HepG2 (cell line): ENCODE results near the gene ALOX5AP. TPM values are rescaled to one million over a fixed set of nuclear protein-coding genes. Genes with fewer than 3 reads are reported as not detected.

Source experiments
- ATAC-seq: fragments of 200-7000 bp; cut with Tn5 transposase; 3 replicates; pipeline ENCODE4 v1.9.1; 2020; ENCODE audit warnings: mild to moderate bottlenecking, moderate library complexity
- BruUV-seq: library from RNA; stranded (reverse); fragments of 400-500 nt; replicated peaks from 2 replicates; lab custom pipeline; 2021; lab: Mats Ljungman, UMichigan
- CTCF ChIA-PET: fragments of 300-600 bp; formaldehyde crosslinking; extraction: SDS; loops from one replicate; lab custom pipeline; 2021; ENCODE audit warnings: low total read pairs, inconsistent platforms, low intra/inter-chr PET ratio; lab: Yijun Ruan, JAX
- POLR2A ChIA-PET: fragments of 350-600 bp; sonication (Branson Sonifier 250); formaldehyde crosslinking; loops from one replicate; lab custom pipeline; 2020; ENCODE audit warnings: antibody characterized with exemption, inconsistent platforms; lab: Yijun Ruan, JAX
- DNase-seq: peaks from one replicate; pipeline ENCODE4 v3.0.0-alpha.2; 2015; ENCODE audit warnings: low spot score
- FAIRE-seq: peaks from 3 replicates; lab custom pipeline; 2011; peaks lifted over from hg19 to GRCh38; lab: Jason Lieb, UNC
- H2AFZ ChIP-seq: one replicate; pipeline ENCODE4 v1.6.1; 2011; ENCODE audit warnings: low read length, inconsistent platforms
- H3K27ac ChIP-seq: fragments of 300-600 bp; 3 replicates; pipeline ENCODE4 v1.8.0; 2011; ENCODE audit warnings: mixed run types, mild to moderate bottlenecking, mixed read lengths, low read length, inconsistent platforms; ENCODE audit not compliant: insufficient read depth; ENCODE audit errors: extremely low read length
- H3K27me3 ChIP-seq, 2 experiments: fragments of 200-600 bp in 1 of 2; 2 replicates in 1 of 2; 3 replicates in 1 of 2; pipeline versions ENCODE4 v1.6.0 to v1.8.0; 2011; ENCODE audit warnings: low read length in 2 of 2, mild to moderate bottlenecking in 2 of 2, moderate library complexity in 2 of 2, inconsistent platforms in 1 of 2; ENCODE audit not compliant: insufficient read depth in 2 of 2, control insufficient read depth in 1 of 2
- H3K36me3 ChIP-seq, 2 experiments: fragments of 200-600 bp in 1 of 2; replicated peaks in 1 of 2; 2 replicates in 1 of 2; 3 replicates in 1 of 2; pipeline versions ENCODE4 v1.5.1 to v1.8.0; 2011; ENCODE audit warnings: low read length in 2 of 2, inconsistent platforms in 1 of 2; ENCODE audit not compliant: insufficient read depth in 2 of 2, control insufficient read depth in 1 of 2
- H3K4me1 ChIP-seq: 2 replicates; pipeline ENCODE4 v1.5.1; 2012; ENCODE audit warnings: low read length, inconsistent platforms; ENCODE audit not compliant: insufficient read depth
- H3K4me2 ChIP-seq: 2 replicates; pipeline ENCODE4 v1.6.0; 2011; ENCODE audit warnings: low read depth, low read length, inconsistent platforms
- H3K4me3 ChIP-seq, 3 experiments: fragments of 200-600 bp in 1 of 3; sonication (generic), shearing (Covaris generic) in 1 of 3; replicated peaks in 1 of 3; 2 replicates each; pipeline ENCODE4 v1.5.1; 2011 to 2016; ENCODE audit warnings: low read length in 3 of 3, inconsistent platforms in 2 of 3, low read depth in 2 of 3, mild to moderate bottlenecking in 2 of 3, control low read depth in 1 of 3, mixed read lengths in 1 of 3; ENCODE audit not compliant: insufficient read depth in 1 of 3
- H3K79me2 ChIP-seq: one replicate; pipeline ENCODE4 v1.6.1; 2011; ENCODE audit warnings: low read length, inconsistent platforms; ENCODE audit not compliant: insufficient read depth
- H3K9ac ChIP-seq: 2 replicates; pipeline ENCODE4 v1.6.0; 2011; ENCODE audit warnings: mild to moderate bottlenecking, low read depth, low read length, inconsistent platforms; ENCODE audit not compliant: insufficient read depth
- H3K9me3 ChIP-seq: 2 replicates; pipeline ENCODE4 v1.5.1; 2012; ENCODE audit warnings: mild to moderate bottlenecking, low read length
- H4K20me1 ChIP-seq: 2 replicates; pipeline ENCODE4 v1.6.0; 2011; ENCODE audit warnings: inconsistent platforms, mild to moderate bottlenecking, low read length, moderate library complexity; ENCODE audit not compliant: insufficient read depth
- GABPA ChIP-seq, 2 experiments: IDR thresholded peaks; 2 replicates each; pipeline ENCODE4 v1.6.1; 2011 to 2016; ENCODE audit warnings: low read depth in 2 of 2, low read length in 1 of 2, missing biosample characterization in 1 of 2, missing genetic modification characterization in 1 of 2
- NAIF1 ChIP-seq: sonication (generic); formaldehyde crosslinking; IDR thresholded peaks from 2 replicates; pipeline ENCODE4 v1.5.0; 2020; ENCODE audit warnings: mild to moderate bottlenecking, missing genetic modification reagents, borderline replicate concordance
- POLR2AphosphoS2 ChIP-seq: IDR thresholded peaks from 2 replicates; pipeline ENCODE4 v1.6.1; 2011; ENCODE audit warnings: low read depth, low read length, improper control_type of control experiment
- ZNF292 ChIP-seq: sonication (generic); formaldehyde crosslinking; IDR thresholded peaks from 2 replicates; pipeline ENCODE4 v1.8.1; 2022; ENCODE audit warnings: mild to moderate bottlenecking, low read depth, missing genetic modification reagents, borderline replicate concordance
- ZNF431 ChIP-seq: sonication (generic); formaldehyde crosslinking; IDR thresholded peaks from 2 replicates; pipeline ENCODE4 v1.9.0; 2022; ENCODE audit warnings: missing genetic modification reagents, low read depth, mild to moderate bottlenecking, borderline replicate concordance
- whole genome bisulfite sequencing: methylation state at CpG from one replicate; pipeline ENCODE4 v1.1.6; 2017; ENCODE audit warnings: low lambda C conversion rate; 5-methylcytosine and 5-hydroxymethylcytosine counted together
- in situ Hi-C: cut with HindIII; loops from 2 replicates; pipeline ENCODE4 v1.10.0; 2017; ENCODE audit warnings: low pct_unique_long_range_greater_than_20kb; ENCODE audit not compliant: extremely low pct_ligation_motif_present
- intact Hi-C: fragments of 100-400 bp; cut with micrococcal nuclease; formaldehyde crosslinking; loops from one replicate; pipeline ENCODE4 v1.10.0; 2022; ENCODE audit not compliant: unreplicated experiment
- polyA plus RNA-seq, 8 experiments: library from polyadenylated mRNA; depleted of rRNA in 3 of 8; stranded (reverse) in 7 of 8; unstranded in 1 of 8; fragments of >200 nt; fragmentation: Illumina TruSeq in 4 of 8; extraction: Trizol in 4 of 8; gene quantifications; 2 replicates each; pipeline versions ENCODE4 v1.2.1 to v1.2.3, GENCODE V29; 2011 to 2016; ENCODE audit warnings: low read depth in 4 of 8, missing spikeins in 1 of 8, mixed read lengths in 1 of 8; ENCODE audit not compliant: insufficient read depth in 1 of 8
- total RNA-seq, 5 experiments: library from RNA; depleted of rRNA; stranded (reverse); fragments of >200 nt; fragmentation: Illumina TruSeq; extraction: Trizol; gene quantifications; 2 replicates each; pipeline ENCODE4 v1.2.3, GENCODE V29; 2016; ENCODE audit warnings: low read depth in 1 of 5
- TF ChIP-seq, protein P1 (sequence below): sonication (generic); formaldehyde crosslinking; IDR thresholded peaks from 2 replicates; pipeline ENCODE4 v1.5.1; 2020; ENCODE audit warnings: mild to moderate bottlenecking, missing genetic modification reagents, moderate library complexity
- TF ChIP-seq, protein P2 (sequence below): IDR thresholded peaks from 2 replicates; pipeline ENCODE4 v1.4.0; 2020; ENCODE audit warnings: mild to moderate bottlenecking, missing genetic modification reagents

Gene ALOX5AP
- total and polyA plus RNA-seq, 2 of the 13 experiments (the other 11 are each of a cell fraction or from before 2014, with no cell fraction given), result 0.97 to 1.2 TPM

DNA sequence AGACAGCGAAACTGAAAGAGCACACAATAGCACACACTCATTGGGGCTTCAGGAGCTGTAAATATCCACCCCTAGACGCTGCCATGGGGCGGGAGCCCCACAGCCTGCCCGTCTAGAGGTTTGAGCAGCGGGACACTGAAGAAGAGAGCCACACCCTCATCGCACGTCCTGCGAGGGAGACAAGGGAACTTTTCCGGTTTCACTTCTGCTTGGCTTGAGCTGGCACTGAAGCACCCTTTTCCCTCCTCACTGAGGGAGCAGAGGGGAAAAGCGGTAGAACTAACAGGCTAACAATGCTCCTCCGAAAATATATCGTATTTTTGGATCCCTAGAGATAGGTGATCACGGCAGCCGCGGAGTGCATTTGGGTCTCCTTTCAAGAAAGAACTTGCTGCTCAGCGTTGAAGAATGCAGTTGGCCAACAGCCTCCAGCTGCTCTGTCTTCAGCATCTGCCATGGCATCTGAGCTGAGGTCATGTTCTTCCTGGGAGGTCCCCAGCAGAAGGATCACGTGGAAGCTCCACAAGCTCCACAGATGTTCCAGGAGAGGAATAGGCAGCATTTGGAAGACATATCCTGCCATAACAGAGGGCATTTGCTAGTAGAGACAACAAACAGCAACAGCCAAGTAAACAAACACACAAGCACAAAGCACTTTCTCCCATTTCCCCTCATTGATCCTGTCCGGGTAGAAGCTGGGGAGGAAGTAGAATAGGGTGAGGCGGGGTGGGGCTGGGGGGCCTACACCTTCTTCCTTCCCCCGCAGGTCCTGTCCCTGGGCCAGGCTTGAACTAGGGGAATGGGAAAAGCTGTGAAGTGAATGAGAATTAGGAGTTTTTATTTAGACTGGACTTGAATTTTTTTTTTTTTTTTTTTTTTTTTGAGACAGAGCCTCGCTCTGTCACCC lies 44.8 kb upstream of the ALOX5AP start:
- ChIA-PET POLR2A (interaction anchor here (1.3 kb wide), 1 partner anchor 73 kb away, joined by 4 read pairs; the partner anchor contains the start of gene USPL1), CTCF (no interaction called here)
- DNase-seq, result no peak
- Histone ChIP-seq H3K36me3 (no peaks in the 10 kb centered on the region), H3K27me3 (no peaks in the 10 kb centered on the region; a peak in 1 of 5 replicates), H4K20me1 (no peaks in the 10 kb centered on the region), H3K27ac (no peak overlapping the region), H2AFZ (peak overlapping the region; percentile 94), H3K4me2 (peak overlapping the region; percentile 86), H3K9ac (0 out of 2 replicates have a peak overlapping the region, but pooled peaks have one; percentile 12), H3K79me2 (no peaks in the 10 kb centered on the region), H3K9me3 (no peaks in the 10 kb centered on the region), H3K4me3 (peak overlapping the region; percentile 52 to 68 (median 58)), H3K4me1 (peaks cover 11% of the 10 kb centered on the region; the same call in 1 of the 2 replicates)
- BruUV-seq, result no TSS peak
- FAIRE-seq, result no peak
- 23% methylated on average over 17 of the region's 21 CpGs for whole genome bisulfite sequencing
- in situ Hi-C loops (no loop called here), intact Hi-C loops (no loop called here)
- peak; percentile 87 for ATAC-seq
- TF ChIP-seq NAIF1, result no peak
- TF ChIP-seq ZNF431 (CRISPR knock-in tag), result 0 out of 2 replicates have a peak, but pooled peaks have one; percentile 23
- TF ChIP-seq, protein P1, sequence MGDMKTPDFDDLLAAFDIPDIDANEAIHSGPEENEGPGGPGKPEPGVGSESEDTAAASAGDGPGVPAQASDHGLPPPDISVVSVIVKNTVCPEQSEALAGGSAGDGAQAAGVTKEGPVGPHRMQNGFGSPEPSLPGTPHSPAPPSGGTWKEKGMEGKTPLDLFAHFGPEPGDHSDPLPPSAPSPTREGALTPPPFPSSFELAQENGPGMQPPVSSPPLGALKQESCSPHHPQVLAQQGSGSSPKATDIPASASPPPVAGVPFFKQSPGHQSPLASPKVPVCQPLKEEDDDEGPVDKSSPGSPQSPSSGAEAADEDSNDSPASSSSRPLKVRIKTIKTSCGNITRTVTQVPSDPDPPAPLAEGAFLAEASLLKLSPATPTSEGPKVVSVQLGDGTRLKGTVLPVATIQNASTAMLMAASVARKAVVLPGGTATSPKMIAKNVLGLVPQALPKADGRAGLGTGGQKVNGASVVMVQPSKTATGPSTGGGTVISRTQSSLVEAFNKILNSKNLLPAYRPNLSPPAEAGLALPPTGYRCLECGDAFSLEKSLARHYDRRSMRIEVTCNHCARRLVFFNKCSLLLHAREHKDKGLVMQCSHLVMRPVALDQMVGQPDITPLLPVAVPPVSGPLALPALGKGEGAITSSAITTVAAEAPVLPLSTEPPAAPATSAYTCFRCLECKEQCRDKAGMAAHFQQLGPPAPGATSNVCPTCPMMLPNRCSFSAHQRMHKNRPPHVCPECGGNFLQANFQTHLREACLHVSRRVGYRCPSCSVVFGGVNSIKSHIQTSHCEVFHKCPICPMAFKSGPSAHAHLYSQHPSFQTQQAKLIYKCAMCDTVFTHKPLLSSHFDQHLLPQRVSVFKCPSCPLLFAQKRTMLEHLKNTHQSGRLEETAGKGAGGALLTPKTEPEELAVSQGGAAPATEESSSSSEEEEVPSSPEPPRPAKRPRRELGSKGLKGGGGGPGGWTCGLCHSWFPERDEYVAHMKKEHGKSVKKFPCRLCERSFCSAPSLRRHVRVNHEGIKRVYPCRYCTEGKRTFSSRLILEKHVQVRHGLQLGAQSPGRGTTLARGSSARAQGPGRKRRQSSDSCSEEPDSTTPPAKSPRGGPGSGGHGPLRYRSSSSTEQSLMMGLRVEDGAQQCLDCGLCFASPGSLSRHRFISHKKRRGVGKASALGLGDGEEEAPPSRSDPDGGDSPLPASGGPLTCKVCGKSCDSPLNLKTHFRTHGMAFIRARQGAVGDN, result peak; percentile 18; the same call in 1 of the 2 replicates
- no peak for TF ChIP-seq ZNF292 (CRISPR knock-in tag)
- TF ChIP-seq, protein P2, sequence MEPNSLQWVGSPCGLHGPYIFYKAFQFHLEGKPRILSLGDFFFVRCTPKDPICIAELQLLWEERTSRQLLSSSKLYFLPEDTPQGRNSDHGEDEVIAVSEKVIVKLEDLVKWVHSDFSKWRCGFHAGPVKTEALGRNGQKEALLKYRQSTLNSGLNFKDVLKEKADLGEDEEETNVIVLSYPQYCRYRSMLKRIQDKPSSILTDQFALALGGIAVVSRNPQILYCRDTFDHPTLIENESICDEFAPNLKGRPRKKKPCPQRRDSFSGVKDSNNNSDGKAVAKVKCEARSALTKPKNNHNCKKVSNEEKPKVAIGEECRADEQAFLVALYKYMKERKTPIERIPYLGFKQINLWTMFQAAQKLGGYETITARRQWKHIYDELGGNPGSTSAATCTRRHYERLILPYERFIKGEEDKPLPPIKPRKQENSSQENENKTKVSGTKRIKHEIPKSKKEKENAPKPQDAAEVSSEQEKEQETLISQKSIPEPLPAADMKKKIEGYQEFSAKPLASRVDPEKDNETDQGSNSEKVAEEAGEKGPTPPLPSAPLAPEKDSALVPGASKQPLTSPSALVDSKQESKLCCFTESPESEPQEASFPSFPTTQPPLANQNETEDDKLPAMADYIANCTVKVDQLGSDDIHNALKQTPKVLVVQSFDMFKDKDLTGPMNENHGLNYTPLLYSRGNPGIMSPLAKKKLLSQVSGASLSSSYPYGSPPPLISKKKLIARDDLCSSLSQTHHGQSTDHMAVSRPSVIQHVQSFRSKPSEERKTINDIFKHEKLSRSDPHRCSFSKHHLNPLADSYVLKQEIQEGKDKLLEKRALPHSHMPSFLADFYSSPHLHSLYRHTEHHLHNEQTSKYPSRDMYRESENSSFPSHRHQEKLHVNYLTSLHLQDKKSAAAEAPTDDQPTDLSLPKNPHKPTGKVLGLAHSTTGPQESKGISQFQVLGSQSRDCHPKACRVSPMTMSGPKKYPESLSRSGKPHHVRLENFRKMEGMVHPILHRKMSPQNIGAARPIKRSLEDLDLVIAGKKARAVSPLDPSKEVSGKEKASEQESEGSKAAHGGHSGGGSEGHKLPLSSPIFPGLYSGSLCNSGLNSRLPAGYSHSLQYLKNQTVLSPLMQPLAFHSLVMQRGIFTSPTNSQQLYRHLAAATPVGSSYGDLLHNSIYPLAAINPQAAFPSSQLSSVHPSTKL (CRISPR knock-in tag), result 0 out of 2 replicates have a peak, but pooled peaks have one; percentile 6
- TF ChIP-seq POLR2AphosphoS2, result no peak
- TF ChIP-seq GABPA (IDR thresholded peaks at IDR 0.05; ENCODE audit: low read depth, low read length), result no peak
- peak; percentile 16; the same call in 1 of the 2 replicates for TF ChIP-seq GABPA (CRISPR knock-in tag; IDR thresholded peaks at IDR 0.05; ENCODE audit: low read depth)
